ENCODE data around the gene EML5. TPM values are rescaled to one million over a fixed set of nuclear protein-coding genes. Genes with fewer than 3 reads are reported as not detected.

Gene EML5
- polyA plus RNA-seq, 1 experiment, result 3.6 TPM

DNA sequence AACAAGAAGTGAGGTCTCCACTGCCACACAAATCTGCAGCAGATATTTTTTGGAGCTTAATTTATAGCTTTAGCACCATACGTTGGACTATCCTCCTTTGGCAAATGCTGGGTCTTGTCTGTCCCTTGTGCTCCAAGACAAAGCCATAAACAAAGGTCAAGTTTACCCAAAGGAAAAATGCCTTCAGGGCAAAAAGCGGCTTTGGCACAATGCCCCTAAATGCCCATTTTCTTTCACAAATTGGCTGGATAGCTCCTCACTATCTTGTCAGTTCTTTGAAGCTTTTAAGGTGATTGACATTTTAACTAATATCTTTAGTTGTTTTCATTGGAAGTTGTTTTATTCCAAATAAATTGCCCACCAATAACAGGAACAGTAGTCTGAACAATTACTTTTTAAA is 59.6 kb downstream of the EML5 start:
- Histone ChIP-seq H3K27me3 (ENCODE audit: control insufficient read depth, insufficient read depth, low read length) (no peaks in the 10 kb centered on the region), H3K27ac (ENCODE audit: low read depth, low read length) (no peak overlapping the region), H3K4me3 (ENCODE audit: low read depth, low read length) (no peak overlapping the region), H3K9me3 (ENCODE audit: control insufficient read depth, insufficient read depth, low read length) (peaks cover 3% of the 10 kb centered on the region; the same call in 1 of the 2 replicates)
- no peak for TF ChIP-seq CTCF (IDR thresholded peaks at IDR 0.05; ENCODE audit: low read depth, low read length)
- no peak for DNase-seq (ENCODE audit: low read depth, low spot score)
- ChIA-PET CTCF (interaction anchor here (0.6 kb wide), 2 partner anchors 39 to 172 kb away, joined by 3 read pairs; no protein-coding TSS in a partner anchor), POLR2A (no interaction called here)

DNA sequence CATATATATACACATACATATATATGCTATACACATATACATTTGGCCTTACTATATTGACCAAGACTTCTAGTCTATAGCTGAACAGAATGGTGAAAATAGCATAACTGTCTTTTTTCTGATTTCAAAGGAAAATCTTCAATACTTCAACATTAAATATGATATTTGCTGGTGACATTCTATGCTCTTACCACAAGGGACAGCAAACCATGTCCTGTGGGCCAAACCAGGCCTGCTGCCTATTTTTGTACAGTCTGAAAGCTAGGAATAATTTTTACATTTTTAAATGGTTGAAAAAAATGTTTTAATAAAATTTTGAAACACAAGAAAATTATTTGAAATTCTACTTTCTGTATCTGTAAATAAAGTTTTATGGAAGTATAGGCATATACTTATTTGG is 63.6 kb downstream of the EML5 start:
- CTCF ChIA-PET, result interaction anchor here (0.8 to 1.0 kb wide), 2 partner anchors 10 to 12 kb away, joined by 3 to 4 read pairs; no protein-coding TSS in a partner anchor
- no peaks in the 10 kb centered on the region for H3K27me3 ChIP-seq (ENCODE audit: control insufficient read depth, insufficient read depth, low read length)

DNA sequence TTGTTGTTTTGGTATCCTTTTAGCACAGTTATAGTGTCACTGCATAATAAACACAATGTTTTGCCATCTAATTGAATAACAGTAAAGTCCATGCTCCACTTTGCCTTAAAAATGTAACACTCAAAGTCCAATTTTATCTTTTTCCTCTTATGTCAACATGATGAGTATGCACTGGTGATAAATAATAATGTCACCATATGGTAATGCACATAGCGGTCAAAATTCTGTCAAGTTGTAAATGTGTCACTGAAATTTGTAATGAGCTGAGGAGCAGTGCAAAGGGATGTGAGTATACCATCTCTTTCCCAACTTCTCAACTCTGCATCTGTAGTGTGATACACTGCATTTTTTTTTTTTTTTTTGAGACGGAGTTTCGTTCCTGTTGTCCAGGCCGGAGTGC is 65.7 kb downstream of the EML5 start:
- no peak for DNase-seq (ENCODE audit: low read depth, low spot score)
- Histone ChIP-seq H3K27me3 (ENCODE audit: control insufficient read depth, insufficient read depth, low read length) (no peaks in the 10 kb centered on the region), H3K4me3 (ENCODE audit: low read depth, low read length) (no peak overlapping the region), H3K9me3 (ENCODE audit: control insufficient read depth, insufficient read depth, low read length) (no peaks in the 10 kb centered on the region), H3K27ac (ENCODE audit: low read depth, low read length) (no peak overlapping the region)
- ChIA-PET POLR2A (no interaction called here), CTCF (interaction anchor here (0.7 kb wide), 1 partner anchor 60 kb away, joined by 3 read pairs; no protein-coding TSS in a partner anchor)
- TF ChIP-seq CTCF (IDR thresholded peaks at IDR 0.05; ENCODE audit: low read depth, low read length), result no peak

More for the DNA sequence above, 63.6 kb downstream of the EML5 start:
- no peaks in the 10 kb centered on the region for H3K9me3 ChIP-seq (ENCODE audit: control insufficient read depth, insufficient read depth, low read length)
- TF ChIP-seq CTCF (IDR thresholded peaks at IDR 0.05; ENCODE audit: low read depth, low read length), result peak; percentile 41
- POLR2A ChIA-PET, result no interaction called here
- H3K4me3 ChIP-seq (ENCODE audit: low read depth, low read length), result no peak overlapping the region
- DNase-seq (ENCODE audit: low read depth, low spot score), result no peak
- no peak overlapping the region for H3K27ac ChIP-seq (ENCODE audit: low read depth, low read length)

DNA sequence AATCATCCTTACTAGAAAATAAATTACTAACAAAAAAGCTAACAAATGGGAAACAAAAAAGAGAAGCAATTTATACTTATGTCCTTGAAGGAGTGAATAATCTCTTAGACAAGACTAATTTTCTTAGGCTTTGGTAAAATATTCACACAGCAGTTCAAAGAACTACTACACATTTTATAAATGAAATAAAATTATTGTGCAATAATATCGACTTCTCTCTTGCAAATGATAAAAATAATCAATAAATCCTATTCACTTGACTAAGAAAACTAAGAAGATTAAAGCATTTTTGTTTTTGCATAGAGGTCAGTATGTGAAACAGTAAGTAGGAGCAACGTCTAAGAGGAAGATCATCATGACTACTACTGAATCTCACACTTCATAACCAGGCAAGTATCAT is 82.0 kb downstream of the EML5 start:
- CTCF ChIA-PET, result no interaction called here

DNA sequence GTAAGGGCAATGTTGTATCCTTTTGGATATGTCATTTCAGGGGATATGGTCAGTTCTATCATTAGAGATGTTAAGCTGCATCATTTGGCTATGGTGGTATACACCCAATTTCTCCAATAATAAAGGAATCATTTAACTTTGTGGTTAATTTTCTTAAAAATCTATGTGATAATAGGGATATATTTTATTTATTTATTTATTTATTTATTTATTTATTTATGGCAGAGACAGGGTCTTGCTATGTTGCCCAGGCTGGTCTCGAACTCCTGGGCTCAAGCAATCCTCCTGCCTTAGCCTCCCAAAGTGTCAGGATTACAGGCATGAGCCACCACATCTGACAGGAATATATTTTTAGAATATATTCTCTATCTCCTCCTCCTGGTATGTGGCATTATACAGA is 85.7 kb downstream of the EML5 start:
- DNase-seq (ENCODE audit: low read depth, low spot score), result no peak
- ChIA-PET CTCF (no interaction called here), POLR2A (no interaction called here)
- Histone ChIP-seq H3K27me3 (ENCODE audit: control insufficient read depth, insufficient read depth, low read length) (no peaks in the 10 kb centered on the region), H3K9me3 (ENCODE audit: control insufficient read depth, insufficient read depth, low read length) (no peaks in the 10 kb centered on the region), H3K4me3 (ENCODE audit: low read depth, low read length) (no peak overlapping the region), H3K27ac (ENCODE audit: low read depth, low read length) (no peak overlapping the region)
- TF ChIP-seq CTCF (IDR thresholded peaks at IDR 0.05; ENCODE audit: low read depth, low read length), result no peak

More for the DNA sequence above, 82.0 kb downstream of the EML5 start:
- POLR2A ChIA-PET, result no interaction called here
- H3K27ac ChIP-seq (ENCODE audit: low read depth, low read length), result no peak overlapping the region
- no peaks in the 10 kb centered on the region for H3K27me3 ChIP-seq (ENCODE audit: control insufficient read depth, insufficient read depth, low read length)
- H3K4me3 ChIP-seq (ENCODE audit: low read depth, low read length), result no peak overlapping the region
- TF ChIP-seq CTCF (IDR thresholded peaks at IDR 0.05; ENCODE audit: low read depth, low read length), result no peak
- DNase-seq (ENCODE audit: low read depth, low spot score), result no peak
- H3K9me3 ChIP-seq (ENCODE audit: control insufficient read depth, insufficient read depth, low read length), result no peaks in the 10 kb centered on the region
